Measurements from ENCODE around the gene TTC28.
"Not testable (repeated sequence)": the region's sequence is repeated elsewhere in the genome, so short reads cannot be mapped to it uniquely, and the experiment has no call there.

The TTC28 gene

GRCh38 chr22:28473258-28473657 is 206.4 kb downstream of the TTC28 start:
- no peak for TF ChIP-seq BCL11B (tag by site-specific recombination; IDR thresholded peaks at IDR 0.05; ENCODE audit: low read depth)
- TF ChIP-seq ZNF292 (tag by site-specific recombination; IDR thresholded peaks at IDR 0.05; ENCODE audit: borderline replicate concordance, low read depth): no peak
- no peak for TF ChIP-seq ZNF561 (tag by site-specific recombination; IDR thresholded peaks at IDR 0.05; ENCODE audit: borderline replicate concordance)
- no peak for TF ChIP-seq ZNF555 (tag by site-specific recombination; conservative IDR thresholded peaks at IDR 0.05)
- TF ChIP-seq SP2 (tag by site-specific recombination; IDR thresholded peaks at IDR 0.05): no peak
- no peak for TF ChIP-seq ZNF792 (tag by site-specific recombination; IDR thresholded peaks at IDR 0.05)
- TF ChIP-seq ZNF843 (tag by site-specific recombination; IDR thresholded peaks at IDR 0.05): no peak
- no peak for TF ChIP-seq ZNF423 (tag by site-specific recombination; IDR thresholded peaks at IDR 0.05)
- TF ChIP-seq ZNF121 (tag by site-specific recombination; IDR thresholded peaks at IDR 0.05): no peak
- no peak for TF ChIP-seq ZNF48 (tag by site-specific recombination; IDR thresholded peaks at IDR 0.05)
- Histone ChIP-seq H3K4me1 (ENCODE audit: control insufficient read depth, insufficient read depth, low read length) (no peaks in the 10 kb centered on the region), H3K36me3 (ENCODE audit: control insufficient read depth in 2 of 2, insufficient read depth in 1 of 2, low read length in 2 of 2) (no peaks in the 10 kb centered on the region), H3K9me3 (ENCODE audit: control insufficient read depth, insufficient read depth, low read depth, low read length) (no peaks in the 10 kb centered on the region), H3K4me3 (ENCODE audit: low read depth, low read length) (no peak overlapping the region), H3K27ac (ENCODE audit: extremely low read depth, low read depth, low read length) (no peak overlapping the region)
- CTCF ChIA-PET: interaction anchor here (0.8 kb wide), 1 partner anchor 454 kb away, joined by 3 read pairs; no protein-coding TSS in a partner anchor
- POLR2A ChIA-PET: no interaction called here

- H3K4me1 ChIP-seq (ENCODE audit: control insufficient read depth, insufficient read depth, low read length); H3K9me3 ChIP-seq (ENCODE audit: control insufficient read depth, insufficient read depth, low read depth, low read length); H3K36me3 ChIP-seq (ENCODE audit: control insufficient read depth in 2 of 2, insufficient read depth in 1 of 2, low read length in 2 of 2); CTCF ChIA-PET; POLR2A ChIA-PET; H3K27ac ChIP-seq (ENCODE audit: extremely low read depth, low read depth, low read length); H3K4me3 ChIP-seq (ENCODE audit: low read depth, low read length): not testable (repeated sequence)
- peak; percentile 59; the same call in 1 of the 2 replicates for TF ChIP-seq ZNF121 (tag by site-specific recombination; IDR thresholded peaks at IDR 0.05)
Observed at GRCh38 chr22:28467055-28467454, 212.6 kb downstream of the TTC28 start.

- no peaks in the 10 kb centered on the region for H3K36me3 ChIP-seq (ENCODE audit: control insufficient read depth in 2 of 2, insufficient read depth in 1 of 2, low read length in 2 of 2)
- no peak overlapping the region for H3K4me3 ChIP-seq (ENCODE audit: low read depth, low read length)
- TF ChIP-seq ZSCAN5A (tag by site-specific recombination; IDR thresholded peaks at IDR 0.05) (no peak), YY1 (tag by site-specific recombination; IDR thresholded peaks at IDR 0.05) (no peak), YY2 (tag by site-specific recombination; IDR thresholded peaks at IDR 0.05) (no peak), ZBTB20 (tag by site-specific recombination; IDR thresholded peaks at IDR 0.05) (no peak), SALL2 (tag by site-specific recombination; IDR thresholded peaks at IDR 0.05; ENCODE audit: borderline replicate concordance) (no peak), ZNF571 (tag by site-specific recombination; IDR thresholded peaks at IDR 0.05) (no peak), ZNF549 (tag by site-specific recombination; IDR thresholded peaks at IDR 0.05) (no peak)
- H3K9me3 ChIP-seq (ENCODE audit: control insufficient read depth, insufficient read depth, low read depth, low read length): no peaks in the 10 kb centered on the region
- ChIA-PET CTCF (no interaction called here), POLR2A (no interaction called here)
- H3K4me1 ChIP-seq (ENCODE audit: control insufficient read depth, insufficient read depth, low read length): peaks cover 6% of the 10 kb centered on the region
- H3K27ac ChIP-seq (ENCODE audit: extremely low read depth, low read depth, low read length): no peak overlapping the region
Observed at GRCh38 chr22:28466399-28466798, 213.2 kb downstream of the TTC28 start.

- POLR2A ChIA-PET: no interaction called here
- CTCF ChIA-PET: no interaction called here
- no peaks in the 10 kb centered on the region for H3K9me3 ChIP-seq (ENCODE audit: control insufficient read depth, insufficient read depth, low read depth, low read length)
- H3K27ac ChIP-seq (ENCODE audit: extremely low read depth, low read depth, low read length): no peak overlapping the region
- H3K36me3 ChIP-seq (ENCODE audit: control insufficient read depth in 2 of 2, insufficient read depth in 1 of 2, low read length in 2 of 2): no peaks in the 10 kb centered on the region
- no peak overlapping the region for H3K4me3 ChIP-seq (ENCODE audit: low read depth, low read length)
- peaks cover 6% of the 10 kb centered on the region for H3K4me1 ChIP-seq (ENCODE audit: control insufficient read depth, insufficient read depth, low read length)
- TF ChIP-seq KLF10 (tag by site-specific recombination; IDR thresholded peaks at IDR 0.05) (no peak), BCL6B (tag by site-specific recombination; IDR thresholded peaks at IDR 0.05) (no peak), SCRT2 (tag by site-specific recombination; IDR thresholded peaks at IDR 0.05) (no peak), ZNF585B (tag by site-specific recombination; IDR thresholded peaks at IDR 0.05) (no peak), ZNF10 (tag by site-specific recombination; IDR thresholded peaks at IDR 0.05) (no peak), PRDM1 (tag by site-specific recombination; IDR thresholded peaks at IDR 0.05) (no peak), GLI4 (tag by site-specific recombination; IDR thresholded peaks at IDR 0.05) (no peak), BCL11B (tag by site-specific recombination; IDR thresholded peaks at IDR 0.05; ENCODE audit: low read depth) (no peak), ZBTB10 (tag by site-specific recombination; IDR thresholded peaks at IDR 0.05) (no peak), ZNF521 (tag by site-specific recombination; IDR thresholded peaks at IDR 0.05) (no peak), ZIC2 (tag by site-specific recombination; IDR thresholded peaks at IDR 0.05) (no peak)
Observed at GRCh38 chr22:28465841-28466240, 213.8 kb downstream of the TTC28 start.

Measured in HEK293 (cell line).